Measurements from ENCODE around the gene EED. TPM values are rescaled to one million over a fixed set of nuclear protein-coding genes. Genes with fewer than 3 reads are reported as not detected.

Gene EED
- total RNA-seq, 1 donor from 2014 or later: 24.9 TPM

- DNase-seq (ENCODE audit: low spot score in 2 of 2): no peak
- FAIRE-seq: no peak
These were observed 1.1 kb downstream of the EED start for GRCh38 chr11:86245369-86246292.

- FAIRE-seq: no peak
These were observed 1.7 kb downstream of the EED start for GRCh38 chr11:86246293-86246675.

DNA sequence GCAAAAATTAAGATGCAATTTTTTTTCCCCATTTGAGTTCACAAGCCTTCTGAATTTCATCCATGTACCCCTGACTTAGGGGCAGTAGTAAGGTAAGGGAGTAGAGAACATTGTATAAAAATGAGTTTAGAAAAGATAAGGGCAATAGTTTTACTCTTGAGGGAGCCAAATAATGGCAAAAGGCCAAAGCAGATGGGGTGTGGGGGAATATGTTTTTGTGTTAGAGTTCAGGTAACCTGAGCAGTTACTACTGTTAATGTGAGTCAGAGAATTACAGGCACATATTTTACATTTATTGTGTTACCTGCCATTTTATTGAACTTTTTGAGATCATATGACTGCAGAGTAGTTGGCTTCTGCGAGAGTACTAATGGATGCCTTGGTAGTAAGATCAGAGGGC lies 3.1 kb downstream of the EED start:
- FAIRE-seq (no peak), DNase-seq (ENCODE audit: low spot score in 2 of 2) (no peak)

More at GRCh38 chr11:86246293-86246675, 1.7 kb downstream of the EED start:
- no peak for DNase-seq (ENCODE audit: low spot score in 2 of 2)

DNA sequence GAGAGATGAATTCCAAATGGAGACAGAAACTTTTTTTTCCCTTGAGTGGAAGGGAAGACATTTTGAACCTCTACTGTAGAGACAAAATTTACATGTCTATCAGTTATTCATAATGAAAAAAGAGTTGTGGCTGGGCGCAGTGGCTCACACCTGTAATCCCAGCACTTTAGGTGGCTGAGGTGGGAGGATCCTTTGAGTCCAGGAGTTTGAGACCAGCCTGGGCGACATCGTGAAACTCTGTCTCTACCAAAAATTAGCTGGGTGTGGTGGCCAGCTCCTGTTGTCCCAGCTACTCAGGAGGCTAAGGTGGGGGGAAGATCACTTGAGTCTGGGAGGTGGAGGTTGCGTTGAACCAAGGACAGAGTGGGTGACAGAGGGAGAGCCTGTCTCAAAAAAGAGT lies 4.1 kb downstream of the EED start:
- FAIRE-seq (no peak), DNase-seq (ENCODE audit: low spot score in 2 of 2) (no peak)

DNA sequence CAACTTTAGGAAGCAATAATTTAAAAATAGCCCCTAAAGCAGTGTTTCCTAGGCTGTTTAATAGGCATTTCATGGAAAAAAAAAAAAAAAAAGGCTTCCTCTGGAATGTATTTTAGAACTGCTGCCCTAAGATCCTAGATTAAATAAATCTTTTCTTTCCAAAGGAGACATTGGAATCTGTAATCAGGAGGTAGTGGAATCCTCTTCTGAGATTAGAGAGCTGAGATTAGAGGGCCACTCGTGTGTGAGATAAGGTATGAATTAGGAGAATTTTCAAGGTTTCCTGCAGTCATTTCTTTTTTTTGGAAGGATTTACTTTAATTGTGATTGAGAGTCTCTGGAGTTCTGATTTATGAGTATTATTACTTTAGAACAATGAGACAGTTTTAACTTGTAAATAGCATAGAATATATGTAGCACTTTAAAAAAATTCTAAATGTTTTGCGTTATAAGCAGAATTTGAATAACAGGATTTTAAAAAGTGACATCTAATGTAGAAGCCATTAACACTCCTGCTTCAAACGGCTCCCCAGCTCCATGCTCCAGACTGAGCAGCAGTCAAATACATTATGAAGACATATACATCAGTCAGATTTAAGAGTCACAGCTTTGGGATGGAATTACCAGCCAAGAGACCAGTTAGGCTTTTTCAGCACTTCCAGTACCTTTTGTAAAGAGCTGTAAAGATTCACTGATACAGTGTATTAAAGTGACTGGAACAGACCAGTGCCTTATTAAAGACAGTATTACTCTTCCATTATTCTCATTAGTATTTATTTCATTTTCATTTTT lies 5.0 kb downstream of the EED start:
- DNase-seq (ENCODE audit: low spot score in 2 of 2): no peak
- FAIRE-seq: no peak

GRCh38 chr11:86251345-86251744 lies 6.8 kb downstream of the EED start:
- FAIRE-seq (no peak), DNase-seq (ENCODE audit: low spot score in 2 of 2) (no peak)

GRCh38 chr11:86255896-86256295 lies 11.3 kb downstream of the EED start:
- DNase-seq (ENCODE audit: low spot score in 2 of 2) (no peak), FAIRE-seq (no peak)

GRCh38 chr11:86256608-86257007 lies 12.1 kb downstream of the EED start:
- no peak for FAIRE-seq
- no peak for DNase-seq (ENCODE audit: low spot score in 2 of 2)

GRCh38 chr11:86257446-86257845 lies 12.9 kb downstream of the EED start:
- DNase-seq (ENCODE audit: low spot score in 2 of 2): no peak
- no peak for FAIRE-seq

DNA sequence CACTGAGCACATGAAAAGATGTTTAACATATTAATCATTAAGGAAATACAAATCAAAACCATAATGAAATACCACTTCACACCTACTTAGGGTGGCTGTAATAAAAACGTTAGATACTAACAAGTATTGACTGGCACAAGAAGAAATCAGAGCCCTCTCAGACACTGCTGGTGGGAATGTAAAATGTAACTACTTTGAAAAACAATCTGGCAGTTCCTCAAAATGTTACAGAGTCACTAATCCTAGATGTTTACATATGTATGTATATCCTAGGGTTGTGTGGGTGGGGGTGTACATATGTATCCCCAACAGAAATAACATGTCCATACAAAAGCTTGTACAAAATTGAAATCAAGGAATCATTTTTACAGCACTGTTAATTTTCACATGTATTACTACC lies 15.2 kb downstream of the EED start:
- FAIRE-seq: no peak

DNA sequence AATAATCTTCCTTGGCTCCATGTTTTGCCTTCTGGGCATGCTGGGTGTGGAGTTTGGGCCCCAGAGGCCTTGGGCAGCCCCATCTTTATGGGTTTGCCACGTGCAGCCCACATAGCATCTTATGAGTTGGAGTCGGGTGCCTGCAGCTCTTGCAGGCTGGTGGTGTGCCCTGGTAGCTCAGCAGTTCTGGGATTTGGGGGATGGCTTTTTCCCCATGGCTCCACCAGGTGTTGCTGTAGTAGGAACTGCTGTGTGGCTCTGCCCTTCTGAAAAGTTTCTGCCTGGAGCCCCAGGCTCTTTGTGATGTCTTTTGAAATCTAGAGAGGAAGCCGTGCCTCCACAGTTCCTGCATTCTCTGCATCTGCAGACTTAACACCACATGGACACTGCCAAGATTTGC lies 16.8 kb downstream of the EED start:
- DNase-seq (ENCODE audit: low spot score in 2 of 2): no peak

More for the DNA sequence above, 15.2 kb downstream of the EED start:
- no peak for DNase-seq (ENCODE audit: low spot score in 2 of 2)

DNA sequence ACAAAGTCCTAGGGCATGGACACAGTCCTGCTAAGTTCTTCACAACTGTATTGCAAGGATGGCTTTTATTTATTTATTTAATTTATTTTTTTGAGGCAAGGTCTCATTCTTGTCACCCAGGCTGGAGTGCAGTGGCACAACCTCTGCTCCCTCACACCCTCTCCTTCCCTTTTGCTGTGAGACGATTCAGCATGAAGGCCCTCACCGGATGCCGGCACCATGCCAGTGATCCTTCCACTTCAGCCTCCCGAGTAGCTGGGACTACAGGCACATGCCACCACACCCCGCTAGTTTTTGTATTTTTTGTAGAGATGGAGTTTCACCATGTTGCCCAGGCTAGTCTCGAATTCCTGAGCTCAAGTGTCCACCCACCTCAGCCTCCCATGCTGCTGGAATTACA lies 17.8 kb downstream of the EED start:
- no peak for FAIRE-seq

More for the DNA sequence above, 16.8 kb downstream of the EED start:
- no peak for FAIRE-seq

GRCh38 chr11:86264649-86265048 lies 20.1 kb downstream of the EED start:
- DNase-seq (ENCODE audit: low spot score in 2 of 2): no peak
- FAIRE-seq: no peak

More for the DNA sequence above, 17.8 kb downstream of the EED start:
- DNase-seq (ENCODE audit: low spot score in 2 of 2): no peak

- no peak for DNase-seq (ENCODE audit: low spot score in 2 of 2)
- no peak for FAIRE-seq
These were observed 20.6 kb downstream of the EED start for GRCh38 chr11:86265194-86265593.

DNA sequence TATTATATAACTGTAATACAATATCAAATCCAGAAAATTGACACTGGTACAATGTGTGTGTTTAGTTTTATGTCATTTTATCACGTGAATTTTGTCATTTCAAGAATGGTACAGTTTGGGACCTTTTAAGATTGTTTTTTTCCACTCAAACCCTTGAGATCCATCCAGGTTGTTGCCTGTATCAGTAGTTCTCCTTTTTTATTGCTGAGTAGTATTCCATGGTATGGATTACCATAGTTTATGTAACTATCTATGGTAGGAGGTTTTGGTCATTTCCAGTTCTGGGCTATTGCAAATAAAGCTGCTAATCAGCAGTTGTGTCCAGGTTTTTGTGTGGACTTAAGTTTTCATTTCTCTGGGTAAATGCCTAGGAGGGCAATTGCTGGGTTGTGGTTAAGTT lies 25.1 kb downstream of the EED start:
- FAIRE-seq (no peak), DNase-seq (ENCODE audit: low spot score in 2 of 2) (no peak)

DNA sequence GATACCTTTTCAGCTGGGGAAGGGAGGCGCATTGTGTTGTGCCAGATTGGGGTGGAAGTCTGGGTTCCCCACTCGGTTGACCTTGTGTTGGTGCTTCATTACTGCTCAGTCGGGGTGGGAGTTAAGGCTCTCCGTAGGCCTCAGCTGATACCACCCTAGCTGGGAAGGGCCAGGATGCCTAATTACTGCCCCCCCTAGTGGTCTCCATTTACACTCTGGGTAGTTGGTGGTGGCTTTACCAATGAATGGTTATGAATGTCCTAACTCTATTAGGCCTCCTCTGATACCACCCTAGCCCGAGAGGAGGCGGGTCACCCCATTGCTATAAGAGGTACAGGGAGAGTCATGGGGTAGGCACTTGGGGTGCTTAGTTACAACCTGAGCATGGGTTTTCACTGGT lies 29.9 kb downstream of the EED start:
- FAIRE-seq (no peak), DNase-seq (ENCODE audit: low spot score in 2 of 2) (no peak)

GRCh38 chr11:86274999-86275398 lies 30.4 kb downstream of the EED start:
- FAIRE-seq: no peak
- DNase-seq (ENCODE audit: low spot score in 2 of 2): no peak

- DNase-seq (ENCODE audit: low spot score in 2 of 2): no peak
- no peak for FAIRE-seq
These were observed 31.2 kb downstream of the EED start for GRCh38 chr11:86275493-86276370.

DNA sequence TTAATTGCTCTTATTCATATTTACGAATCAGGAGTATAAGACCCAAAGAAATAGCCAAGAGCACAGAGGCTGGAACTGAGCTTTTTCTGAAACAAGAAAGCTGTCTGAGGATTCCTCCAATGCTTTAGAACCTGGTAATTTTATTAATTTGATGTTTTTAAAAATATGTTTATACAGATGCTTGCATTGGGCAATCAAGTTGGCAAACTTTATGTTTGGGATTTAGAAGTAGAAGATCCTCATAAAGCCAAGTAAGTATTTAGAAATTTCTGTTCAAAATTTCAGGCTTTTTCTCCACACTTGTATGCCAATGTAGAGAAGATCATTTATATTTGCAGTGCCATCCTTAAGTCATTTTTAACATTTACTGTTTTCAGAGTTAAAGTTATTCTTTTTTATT lies 33.2 kb downstream of the EED start:
- FAIRE-seq (no peak), DNase-seq (ENCODE audit: low spot score in 2 of 2) (no peak)

- FAIRE-seq: no peak
These were observed 33.7 kb downstream of the EED start for GRCh38 chr11:86278226-86278625.

GRCh38 chr11:86279747-86280146 lies 35.2 kb downstream of the EED start:
- DNase-seq (ENCODE audit: low spot score in 2 of 2) (no peak), FAIRE-seq (no peak)

More at GRCh38 chr11:86278226-86278625, 33.7 kb downstream of the EED start:
- no peak for DNase-seq (ENCODE audit: low spot score in 2 of 2)
